ENCODE results near the gene SLC17A6. TPM values are rescaled to one million over a fixed set of nuclear protein-coding genes. Genes with fewer than 3 reads are reported as not detected.

Gene SLC17A6
- total RNA-seq, 1 donor from 2014 or later = not detected

DNA sequence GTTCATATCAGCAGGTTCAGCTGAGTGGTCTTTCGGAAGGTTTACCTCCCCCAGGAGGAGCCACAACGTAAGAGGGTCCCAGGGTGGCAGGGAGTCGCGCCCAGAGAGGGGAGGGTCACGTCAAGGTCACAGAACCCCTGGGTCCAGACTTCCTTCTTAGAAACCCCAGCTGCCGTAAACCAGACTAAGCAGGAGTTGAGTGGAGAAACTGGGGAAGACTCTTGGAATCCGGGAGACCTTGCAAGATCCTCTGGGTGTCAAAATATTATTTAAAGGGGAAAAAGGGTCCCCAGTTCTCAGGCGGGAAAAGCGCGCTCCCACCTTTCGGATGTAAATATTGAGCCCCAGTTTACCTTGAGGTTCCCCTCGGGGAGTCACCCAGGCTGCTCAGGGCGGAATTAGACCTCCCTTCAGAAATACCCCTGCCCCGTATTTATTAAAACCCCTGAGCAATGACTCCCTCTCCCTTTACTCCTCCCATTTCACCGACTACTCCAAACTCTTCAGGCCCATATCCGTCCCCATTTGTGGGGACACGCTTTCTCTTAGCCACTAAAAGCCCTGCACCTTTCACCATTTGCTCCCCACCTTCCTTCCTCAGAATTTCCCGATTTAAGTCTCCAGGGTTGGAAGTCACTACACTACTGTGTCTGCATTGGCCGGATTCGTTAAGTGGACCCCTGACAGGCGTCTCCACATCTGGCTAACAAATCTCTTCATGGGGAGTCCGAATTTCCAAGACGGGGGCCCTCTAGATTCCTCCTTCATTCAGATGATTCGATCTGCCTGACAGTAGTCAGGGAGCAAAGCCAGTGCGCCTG lies 4.2 kb downstream of the SLC17A6 start:
- H3K4me1 ChIP-seq = no peaks in the 10 kb centered on the region
- no peaks in the 10 kb centered on the region for H3K27me3 ChIP-seq
- TF ChIP-seq, protein P1, sequence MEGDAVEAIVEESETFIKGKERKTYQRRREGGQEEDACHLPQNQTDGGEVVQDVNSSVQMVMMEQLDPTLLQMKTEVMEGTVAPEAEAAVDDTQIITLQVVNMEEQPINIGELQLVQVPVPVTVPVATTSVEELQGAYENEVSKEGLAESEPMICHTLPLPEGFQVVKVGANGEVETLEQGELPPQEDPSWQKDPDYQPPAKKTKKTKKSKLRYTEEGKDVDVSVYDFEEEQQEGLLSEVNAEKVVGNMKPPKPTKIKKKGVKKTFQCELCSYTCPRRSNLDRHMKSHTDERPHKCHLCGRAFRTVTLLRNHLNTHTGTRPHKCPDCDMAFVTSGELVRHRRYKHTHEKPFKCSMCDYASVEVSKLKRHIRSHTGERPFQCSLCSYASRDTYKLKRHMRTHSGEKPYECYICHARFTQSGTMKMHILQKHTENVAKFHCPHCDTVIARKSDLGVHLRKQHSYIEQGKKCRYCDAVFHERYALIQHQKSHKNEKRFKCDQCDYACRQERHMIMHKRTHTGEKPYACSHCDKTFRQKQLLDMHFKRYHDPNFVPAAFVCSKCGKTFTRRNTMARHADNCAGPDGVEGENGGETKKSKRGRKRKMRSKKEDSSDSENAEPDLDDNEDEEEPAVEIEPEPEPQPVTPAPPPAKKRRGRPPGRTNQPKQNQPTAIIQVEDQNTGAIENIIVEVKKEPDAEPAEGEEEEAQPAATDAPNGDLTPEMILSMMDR (IDR thresholded peaks at IDR 0.05) = no peak
- TF ChIP-seq POLR2A (IDR thresholded peaks at IDR 0.05) (no peak), POLR2AphosphoS5 (IDR thresholded peaks at IDR 0.05; ENCODE audit: insufficient read depth in 1 of 2, low read depth in 1 of 2) (no peak)
- no peaks in the 10 kb centered on the region for H3K36me3 ChIP-seq
- DNase-seq (ENCODE audit: extremely low spot score in 2 of 2) = no peak
- no peak overlapping the region for H3K4me3 ChIP-seq
- intact Hi-C loops (cut with DNase I) = no loop called here
- no peak overlapping the region for H3K27ac ChIP-seq
- no peaks in the 10 kb centered on the region for H3K9me3 ChIP-seq

DNA sequence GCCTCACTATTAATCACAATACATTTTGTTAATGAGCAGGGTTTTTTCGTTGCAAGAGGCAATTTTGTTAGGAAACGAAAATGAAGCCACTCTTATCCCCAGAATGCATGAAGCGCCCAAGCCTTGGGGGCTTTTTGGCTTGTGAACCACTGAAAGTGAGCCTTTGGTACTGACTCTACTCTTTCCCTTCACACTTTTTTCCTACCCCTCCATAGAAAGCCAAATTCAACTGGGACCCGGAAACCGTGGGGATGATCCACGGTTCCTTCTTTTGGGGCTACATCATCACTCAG lies 4.8 kb downstream of the SLC17A6 start:
- Histone ChIP-seq H3K4me3 (no peak overlapping the region), H3K9me3 (no peaks in the 10 kb centered on the region), H3K27ac (no peak overlapping the region), H3K4me1 (no peaks in the 10 kb centered on the region), H3K27me3 (no peaks in the 10 kb centered on the region), H3K36me3 (no peaks in the 10 kb centered on the region)
- DNase-seq (ENCODE audit: extremely low spot score in 2 of 2) = no peak
- intact Hi-C loops (cut with DNase I) = no loop called here
- TF ChIP-seq POLR2AphosphoS5 (IDR thresholded peaks at IDR 0.05; ENCODE audit: insufficient read depth in 1 of 2, low read depth in 1 of 2) = no peak
- TF ChIP-seq POLR2A (IDR thresholded peaks at IDR 0.05) = no peak
- TF ChIP-seq, protein P1 (IDR thresholded peaks at IDR 0.05) = no peak

DNA sequence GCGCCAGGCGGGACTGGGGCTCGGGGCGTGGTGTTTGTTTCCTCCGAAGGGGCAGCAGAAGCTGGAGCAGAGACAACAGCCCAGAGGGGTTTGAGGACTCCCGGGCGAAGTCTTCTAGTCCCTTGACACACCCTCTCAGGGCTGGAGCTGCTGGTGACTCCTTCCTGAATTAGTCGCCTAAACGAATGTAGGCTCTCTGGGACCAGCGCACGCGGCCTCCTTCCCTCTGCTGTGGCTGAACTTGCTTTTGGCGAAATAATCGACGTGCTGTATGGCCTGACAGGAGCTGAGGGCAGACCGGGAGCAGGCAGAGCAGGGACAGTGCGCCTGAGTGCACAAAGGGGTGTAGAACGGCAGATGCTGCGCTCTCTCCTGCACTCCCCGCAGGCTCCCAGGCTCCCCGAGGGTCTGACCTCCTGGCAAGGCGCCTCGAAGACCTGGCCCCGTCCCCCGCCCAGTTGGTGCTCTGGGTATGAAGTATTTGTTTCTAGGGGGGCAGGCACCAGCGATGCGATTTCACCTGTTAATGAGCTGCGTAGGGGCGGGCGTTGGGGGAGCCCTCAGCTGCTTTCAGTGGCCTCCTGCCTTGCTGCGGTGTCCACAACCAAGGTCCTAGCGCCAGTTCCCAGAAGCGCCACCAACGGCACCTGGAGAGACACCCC lies 5.3 kb downstream of the SLC17A6 start:
- no peak for DNase-seq (ENCODE audit: extremely low spot score in 2 of 2)
- Histone ChIP-seq H3K4me3 (no peak overlapping the region), H3K27me3 (no peaks in the 10 kb centered on the region), H3K27ac (no peak overlapping the region), H3K36me3 (no peaks in the 10 kb centered on the region), H3K4me1 (no peaks in the 10 kb centered on the region), H3K9me3 (no peaks in the 10 kb centered on the region)
- TF ChIP-seq, protein P1 (IDR thresholded peaks at IDR 0.05) = no peak
- TF ChIP-seq POLR2AphosphoS5 (IDR thresholded peaks at IDR 0.05; ENCODE audit: insufficient read depth in 1 of 2, low read depth in 1 of 2) (no peak), POLR2A (IDR thresholded peaks at IDR 0.05) (no peak)
- intact Hi-C loops (cut with DNase I) = no loop called here

DNA sequence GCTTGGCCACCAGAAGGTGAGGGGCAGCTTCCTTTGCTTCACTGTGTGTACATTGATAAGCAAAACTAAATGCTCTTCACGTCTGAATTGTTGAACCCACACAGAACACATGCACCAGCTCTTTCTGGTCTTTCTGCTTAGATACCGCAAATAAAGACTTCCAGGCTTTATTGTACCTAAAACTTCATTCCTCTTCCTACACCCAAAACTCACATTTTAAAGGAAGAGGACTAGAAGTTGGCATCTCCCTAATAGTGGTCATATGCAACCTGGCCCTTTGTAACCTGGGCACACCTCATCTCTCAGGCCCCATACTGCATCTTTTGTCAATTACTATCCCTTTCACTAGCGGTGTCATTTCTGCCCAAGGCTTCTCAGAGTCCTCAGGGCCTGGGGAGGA lies 5.9 kb downstream of the SLC17A6 start:
- intact Hi-C loops (cut with DNase I) = no loop called here
- H3K36me3 ChIP-seq = no peaks in the 10 kb centered on the region
- no peak overlapping the region for H3K4me3 ChIP-seq
- TF ChIP-seq, protein P1 (IDR thresholded peaks at IDR 0.05) = no peak
- TF ChIP-seq POLR2A (IDR thresholded peaks at IDR 0.05) = no peak
- no peak for TF ChIP-seq POLR2AphosphoS5 (IDR thresholded peaks at IDR 0.05; ENCODE audit: insufficient read depth in 1 of 2, low read depth in 1 of 2)
- DNase-seq (ENCODE audit: extremely low spot score in 2 of 2) = no peak
- no peak overlapping the region for H3K27ac ChIP-seq
- H3K4me1 ChIP-seq = no peaks in the 10 kb centered on the region
- no peaks in the 10 kb centered on the region for H3K9me3 ChIP-seq
- no peaks in the 10 kb centered on the region for H3K27me3 ChIP-seq

DNA sequence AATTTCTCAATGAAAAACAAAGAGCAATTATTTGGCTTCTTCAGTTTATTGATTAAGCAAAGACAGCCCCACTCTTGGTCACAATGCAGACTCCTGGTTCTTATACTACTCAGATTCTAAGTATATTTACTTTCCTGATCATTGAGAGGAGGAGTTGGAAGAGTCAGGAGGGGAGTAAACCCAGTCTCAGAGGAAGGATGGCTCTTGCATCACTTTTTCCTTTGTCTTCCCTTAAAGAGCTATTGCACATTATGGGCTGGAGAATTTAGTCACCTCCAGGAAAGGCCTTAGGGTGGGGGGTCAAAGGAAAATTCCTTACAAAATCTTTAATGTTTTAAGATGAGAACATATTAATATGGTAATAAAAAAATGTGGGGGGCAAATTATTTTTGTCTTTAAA lies 8.1 kb downstream of the SLC17A6 start:
- H3K27me3 ChIP-seq = no peaks in the 10 kb centered on the region
- no peak overlapping the region for H3K27ac ChIP-seq
- H3K36me3 ChIP-seq = no peaks in the 10 kb centered on the region
- TF ChIP-seq POLR2AphosphoS5 (IDR thresholded peaks at IDR 0.05; ENCODE audit: insufficient read depth in 1 of 2, low read depth in 1 of 2) = no peak
- TF ChIP-seq POLR2A (IDR thresholded peaks at IDR 0.05) = no peak
- TF ChIP-seq, protein P1 (IDR thresholded peaks at IDR 0.05) = no peak
- intact Hi-C loops (cut with DNase I) = no loop called here
- no peaks in the 10 kb centered on the region for H3K4me1 ChIP-seq
- no peak for DNase-seq (ENCODE audit: extremely low spot score in 2 of 2)
- H3K9me3 ChIP-seq = no peaks in the 10 kb centered on the region
- no peak overlapping the region for H3K4me3 ChIP-seq

Data from vagina (tissue), 2 donors.